ENCODE results near the gene INSL3.

DNA sequence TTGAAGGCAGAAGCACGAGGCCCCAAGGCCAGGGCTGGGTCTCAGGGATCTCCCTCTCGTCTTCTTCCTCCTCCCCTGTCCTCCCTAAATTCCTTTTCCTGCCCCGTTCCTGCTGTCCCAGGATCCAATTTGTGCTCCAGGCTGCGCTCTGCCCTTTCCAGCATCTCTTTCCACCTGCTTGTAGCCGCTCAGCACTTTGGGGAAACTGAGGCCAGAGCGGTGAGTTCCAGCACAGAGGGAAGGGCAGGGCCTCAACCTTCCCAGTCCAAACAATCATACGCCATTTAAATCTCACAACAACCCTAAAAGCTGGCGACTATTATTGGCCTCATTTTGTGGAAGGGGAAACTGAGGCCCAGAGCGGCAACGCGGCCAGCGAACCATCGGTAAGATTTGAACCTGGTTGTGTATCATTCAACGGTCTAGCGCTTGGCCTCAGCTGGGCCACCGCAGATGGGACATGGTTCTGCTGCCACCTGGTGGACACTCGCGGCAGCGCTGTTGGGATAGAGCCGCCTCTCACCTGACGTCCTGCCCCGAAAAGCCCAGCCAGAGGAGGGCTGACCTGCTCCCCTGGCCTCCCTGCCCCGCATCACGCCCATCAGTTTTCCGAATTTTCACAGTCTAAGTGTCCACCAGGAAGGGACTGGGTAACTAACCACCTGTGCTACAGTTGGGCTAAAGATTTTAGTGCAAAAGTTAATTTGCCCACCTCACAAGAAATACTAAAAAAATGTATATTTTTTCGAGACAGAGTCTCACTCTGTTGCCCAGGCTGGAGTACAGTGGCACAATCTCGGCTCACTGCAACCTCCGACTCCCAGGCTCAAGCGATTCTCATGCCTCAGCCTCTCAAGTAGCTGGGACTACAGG lies 34.2 kb upstream of the INSL3 start:
- TF ChIP-seq, protein P1, sequence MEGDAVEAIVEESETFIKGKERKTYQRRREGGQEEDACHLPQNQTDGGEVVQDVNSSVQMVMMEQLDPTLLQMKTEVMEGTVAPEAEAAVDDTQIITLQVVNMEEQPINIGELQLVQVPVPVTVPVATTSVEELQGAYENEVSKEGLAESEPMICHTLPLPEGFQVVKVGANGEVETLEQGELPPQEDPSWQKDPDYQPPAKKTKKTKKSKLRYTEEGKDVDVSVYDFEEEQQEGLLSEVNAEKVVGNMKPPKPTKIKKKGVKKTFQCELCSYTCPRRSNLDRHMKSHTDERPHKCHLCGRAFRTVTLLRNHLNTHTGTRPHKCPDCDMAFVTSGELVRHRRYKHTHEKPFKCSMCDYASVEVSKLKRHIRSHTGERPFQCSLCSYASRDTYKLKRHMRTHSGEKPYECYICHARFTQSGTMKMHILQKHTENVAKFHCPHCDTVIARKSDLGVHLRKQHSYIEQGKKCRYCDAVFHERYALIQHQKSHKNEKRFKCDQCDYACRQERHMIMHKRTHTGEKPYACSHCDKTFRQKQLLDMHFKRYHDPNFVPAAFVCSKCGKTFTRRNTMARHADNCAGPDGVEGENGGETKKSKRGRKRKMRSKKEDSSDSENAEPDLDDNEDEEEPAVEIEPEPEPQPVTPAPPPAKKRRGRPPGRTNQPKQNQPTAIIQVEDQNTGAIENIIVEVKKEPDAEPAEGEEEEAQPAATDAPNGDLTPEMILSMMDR (IDR thresholded peaks at IDR 0.05): peak; percentile 93 to 99 (median 96)
- TF ChIP-seq POLR2A (IDR thresholded peaks at IDR 0.05): no peak
